ENCODE data around the gene DLGAP1. TPM values are rescaled to one million over a fixed set of nuclear protein-coding genes. Genes with fewer than 3 reads are reported as not detected.

DLGAP1 gene
- polyA plus RNA-seq, 1 donor from 2014 or later, result 4.5 TPM

DNA sequence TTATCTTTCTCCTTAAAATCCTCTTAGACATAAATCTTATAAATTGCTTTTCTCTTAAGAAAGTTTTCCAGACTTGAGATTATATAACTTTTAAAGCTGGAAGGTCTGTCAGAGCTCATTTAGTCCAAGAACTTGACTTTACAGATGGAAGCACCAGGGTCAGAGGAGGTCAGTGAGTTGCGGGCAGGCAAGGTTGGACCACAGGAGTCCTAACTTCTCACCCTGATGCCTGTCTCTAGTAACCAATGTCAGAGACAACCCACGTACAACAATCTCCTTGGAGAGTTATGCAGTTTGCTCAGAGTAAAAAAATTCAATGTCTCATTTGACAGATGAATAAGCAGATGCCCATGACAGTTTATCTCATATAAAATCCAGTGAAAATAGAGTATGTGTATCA, 203.9 kb downstream of the DLGAP1 start:
- TF ChIP-seq POLR2AphosphoS5 (IDR thresholded peaks at IDR 0.05) (no peak), MXI1 (conservative IDR thresholded peaks at IDR 0.05; ENCODE audit: poor library complexity, severe bottlenecking) (no peak), EZH2 (IDR thresholded peaks at IDR 0.05; ENCODE audit: borderline replicate concordance, insufficient read depth, low read length, poor library complexity, severe bottlenecking) (no peak), EP300 (conservative IDR thresholded peaks at IDR 0.05; ENCODE audit: poor library complexity, severe bottlenecking) (no peak), TAF1 (IDR thresholded peaks at IDR 0.05; ENCODE audit: low read depth) (no peak)
- Histone ChIP-seq H3K27me3 (ENCODE audit: insufficient read depth, low read depth, low read length) (no peaks in the 10 kb centered on the region), H3K27ac (ENCODE audit: low read length) (no peak overlapping the region)

DNA sequence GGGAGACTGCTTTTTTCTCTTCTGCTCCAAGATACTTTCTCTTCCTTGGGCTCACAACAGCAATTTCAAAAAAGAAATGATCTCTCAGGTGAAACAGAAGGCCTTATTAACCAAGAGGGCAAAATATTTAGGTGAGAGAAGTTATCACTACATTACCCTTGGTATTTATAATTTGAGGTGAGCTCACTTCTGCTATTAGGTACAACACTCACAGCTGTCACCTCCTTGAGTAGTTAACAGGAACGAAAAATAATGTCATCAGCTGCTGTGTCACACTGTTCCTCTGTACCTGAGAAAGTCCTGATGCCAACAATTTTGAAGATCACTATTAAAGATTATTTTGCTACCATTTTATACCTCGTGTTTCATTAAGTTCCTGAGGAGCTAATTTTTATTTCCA, 205.0 kb downstream of the DLGAP1 start:
- H2AFZ ChIP-seq (ENCODE audit: low read depth, low read length), result no peak overlapping the region
- TF ChIP-seq EZH2 (IDR thresholded peaks at IDR 0.05; ENCODE audit: borderline replicate concordance, insufficient read depth, low read length, poor library complexity, severe bottlenecking), result no peak
- no peak for TF ChIP-seq SMC3 (conservative IDR thresholded peaks at IDR 0.05; ENCODE audit: poor library complexity)
- no peak for TF ChIP-seq EP300 (conservative IDR thresholded peaks at IDR 0.05; ENCODE audit: poor library complexity, severe bottlenecking)
- TF ChIP-seq MXI1 (conservative IDR thresholded peaks at IDR 0.05; ENCODE audit: poor library complexity, severe bottlenecking), result no peak
- TF ChIP-seq, protein P1, sequence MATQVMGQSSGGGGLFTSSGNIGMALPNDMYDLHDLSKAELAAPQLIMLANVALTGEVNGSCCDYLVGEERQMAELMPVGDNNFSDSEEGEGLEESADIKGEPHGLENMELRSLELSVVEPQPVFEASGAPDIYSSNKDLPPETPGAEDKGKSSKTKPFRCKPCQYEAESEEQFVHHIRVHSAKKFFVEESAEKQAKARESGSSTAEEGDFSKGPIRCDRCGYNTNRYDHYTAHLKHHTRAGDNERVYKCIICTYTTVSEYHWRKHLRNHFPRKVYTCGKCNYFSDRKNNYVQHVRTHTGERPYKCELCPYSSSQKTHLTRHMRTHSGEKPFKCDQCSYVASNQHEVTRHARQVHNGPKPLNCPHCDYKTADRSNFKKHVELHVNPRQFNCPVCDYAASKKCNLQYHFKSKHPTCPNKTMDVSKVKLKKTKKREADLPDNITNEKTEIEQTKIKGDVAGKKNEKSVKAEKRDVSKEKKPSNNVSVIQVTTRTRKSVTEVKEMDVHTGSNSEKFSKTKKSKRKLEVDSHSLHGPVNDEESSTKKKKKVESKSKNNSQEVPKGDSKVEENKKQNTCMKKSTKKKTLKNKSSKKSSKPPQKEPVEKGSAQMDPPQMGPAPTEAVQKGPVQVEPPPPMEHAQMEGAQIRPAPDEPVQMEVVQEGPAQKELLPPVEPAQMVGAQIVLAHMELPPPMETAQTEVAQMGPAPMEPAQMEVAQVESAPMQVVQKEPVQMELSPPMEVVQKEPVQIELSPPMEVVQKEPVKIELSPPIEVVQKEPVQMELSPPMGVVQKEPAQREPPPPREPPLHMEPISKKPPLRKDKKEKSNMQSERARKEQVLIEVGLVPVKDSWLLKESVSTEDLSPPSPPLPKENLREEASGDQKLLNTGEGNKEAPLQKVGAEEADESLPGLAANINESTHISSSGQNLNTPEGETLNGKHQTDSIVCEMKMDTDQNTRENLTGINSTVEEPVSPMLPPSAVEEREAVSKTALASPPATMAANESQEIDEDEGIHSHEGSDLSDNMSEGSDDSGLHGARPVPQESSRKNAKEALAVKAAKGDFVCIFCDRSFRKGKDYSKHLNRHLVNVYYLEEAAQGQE (IDR thresholded peaks at IDR 0.05; ENCODE audit: borderline replicate concordance), result no peak
- H3K9ac ChIP-seq (ENCODE audit: low read length), result no peak overlapping the region
- no peaks in the 10 kb centered on the region for H3K27me3 ChIP-seq (ENCODE audit: insufficient read depth, low read depth, low read length)
- H3K9me2 ChIP-seq (ENCODE audit: insufficient read depth, low read length), result no peaks in the 10 kb centered on the region
- H3K4me2 ChIP-seq (ENCODE audit: low read length), result no peak overlapping the region
- H3K36me3 ChIP-seq (ENCODE audit: insufficient read depth, low read length), result no peaks in the 10 kb centered on the region
- no peak overlapping the region for H3K27ac ChIP-seq (ENCODE audit: low read length)
- H3F3A ChIP-seq (ENCODE audit: insufficient read depth, low read length, poor library complexity, severe bottlenecking), result no peaks in the 10 kb centered on the region
- H3K79me2 ChIP-seq (replicated peaks; ENCODE audit: insufficient read depth, low read length), result no peaks in the 10 kb centered on the region
- H3K4me3 ChIP-seq (ENCODE audit: low read length), result no peak overlapping the region
- no peaks in the 10 kb centered on the region for H3K9me3 ChIP-seq (ENCODE audit: low read length)
- no peaks in the 10 kb centered on the region for H4K20me1 ChIP-seq (ENCODE audit: insufficient read depth)

More for the DNA sequence above, 203.9 kb downstream of the DLGAP1 start:
- Histone ChIP-seq H3K36me3 (ENCODE audit: insufficient read depth, low read length) (no peaks in the 10 kb centered on the region), H3K79me2 (replicated peaks; ENCODE audit: insufficient read depth, low read length) (no peaks in the 10 kb centered on the region), H3F3A (ENCODE audit: insufficient read depth, low read length, poor library complexity, severe bottlenecking) (no peaks in the 10 kb centered on the region), H4K20me1 (ENCODE audit: insufficient read depth) (no peaks in the 10 kb centered on the region), H3K4me2 (ENCODE audit: low read length) (no peak overlapping the region), H3K9me2 (ENCODE audit: insufficient read depth, low read length) (no peaks in the 10 kb centered on the region), H3K4me3 (ENCODE audit: low read length) (no peak overlapping the region), H2AFZ (ENCODE audit: low read depth, low read length) (no peak overlapping the region), H3K9me3 (ENCODE audit: low read length) (no peaks in the 10 kb centered on the region), H3K9ac (ENCODE audit: low read length) (no peak overlapping the region)

DNA sequence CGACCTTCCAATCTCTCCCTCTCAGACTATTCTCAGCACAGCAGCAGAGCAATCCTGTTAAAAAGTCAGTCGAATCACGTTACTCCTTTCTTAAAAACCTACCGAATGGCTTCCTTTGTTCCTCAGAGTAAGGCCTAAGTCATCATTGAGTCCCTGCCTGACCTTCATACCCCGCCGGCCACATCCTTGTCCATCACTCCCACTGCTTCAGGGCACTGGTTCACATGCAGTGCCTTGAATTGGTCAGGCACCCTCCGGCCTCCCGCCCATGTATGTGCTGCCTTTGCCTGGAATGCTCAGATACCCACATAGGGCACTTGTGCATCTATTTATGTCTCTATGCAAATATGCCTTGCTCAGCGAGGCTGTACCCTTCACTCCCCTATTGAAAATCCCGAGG, 206.4 kb downstream of the DLGAP1 start:
- no peaks in the 10 kb centered on the region for H3K79me2 ChIP-seq (replicated peaks; ENCODE audit: insufficient read depth, low read length)
- TF ChIP-seq SMC3 (conservative IDR thresholded peaks at IDR 0.05; ENCODE audit: poor library complexity) (no peak), EP300 (conservative IDR thresholded peaks at IDR 0.05; ENCODE audit: poor library complexity, severe bottlenecking) (no peak), TAF1 (IDR thresholded peaks at IDR 0.05; ENCODE audit: low read depth) (no peak), MXI1 (conservative IDR thresholded peaks at IDR 0.05; ENCODE audit: poor library complexity, severe bottlenecking) (no peak), EZH2 (IDR thresholded peaks at IDR 0.05; ENCODE audit: borderline replicate concordance, insufficient read depth, low read length, poor library complexity, severe bottlenecking) (no peak), POLR2AphosphoS5 (IDR thresholded peaks at IDR 0.05) (no peak), RAD21 (conservative IDR thresholded peaks at IDR 0.05) (no peak)
- TF ChIP-seq, protein P2, sequence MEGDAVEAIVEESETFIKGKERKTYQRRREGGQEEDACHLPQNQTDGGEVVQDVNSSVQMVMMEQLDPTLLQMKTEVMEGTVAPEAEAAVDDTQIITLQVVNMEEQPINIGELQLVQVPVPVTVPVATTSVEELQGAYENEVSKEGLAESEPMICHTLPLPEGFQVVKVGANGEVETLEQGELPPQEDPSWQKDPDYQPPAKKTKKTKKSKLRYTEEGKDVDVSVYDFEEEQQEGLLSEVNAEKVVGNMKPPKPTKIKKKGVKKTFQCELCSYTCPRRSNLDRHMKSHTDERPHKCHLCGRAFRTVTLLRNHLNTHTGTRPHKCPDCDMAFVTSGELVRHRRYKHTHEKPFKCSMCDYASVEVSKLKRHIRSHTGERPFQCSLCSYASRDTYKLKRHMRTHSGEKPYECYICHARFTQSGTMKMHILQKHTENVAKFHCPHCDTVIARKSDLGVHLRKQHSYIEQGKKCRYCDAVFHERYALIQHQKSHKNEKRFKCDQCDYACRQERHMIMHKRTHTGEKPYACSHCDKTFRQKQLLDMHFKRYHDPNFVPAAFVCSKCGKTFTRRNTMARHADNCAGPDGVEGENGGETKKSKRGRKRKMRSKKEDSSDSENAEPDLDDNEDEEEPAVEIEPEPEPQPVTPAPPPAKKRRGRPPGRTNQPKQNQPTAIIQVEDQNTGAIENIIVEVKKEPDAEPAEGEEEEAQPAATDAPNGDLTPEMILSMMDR (IDR thresholded peaks at IDR 0.05; ENCODE audit: poor library complexity, severe bottlenecking), result no peak
- TF ChIP-seq, protein P1 (IDR thresholded peaks at IDR 0.05; ENCODE audit: borderline replicate concordance), result no peak
- H3K27ac ChIP-seq (ENCODE audit: low read length), result no peak overlapping the region
- no peaks in the 10 kb centered on the region for H3K36me3 ChIP-seq (ENCODE audit: insufficient read depth, low read length)
- H3K4me2 ChIP-seq (ENCODE audit: low read length), result no peak overlapping the region
- no peaks in the 10 kb centered on the region for H3F3A ChIP-seq (ENCODE audit: insufficient read depth, low read length, poor library complexity, severe bottlenecking)
- no peaks in the 10 kb centered on the region for H4K20me1 ChIP-seq (ENCODE audit: insufficient read depth)
- no peak overlapping the region for H3K4me3 ChIP-seq (ENCODE audit: low read length)
- no peak overlapping the region for H2AFZ ChIP-seq (ENCODE audit: low read depth, low read length)
- H3K27me3 ChIP-seq (ENCODE audit: insufficient read depth, low read depth, low read length), result no peaks in the 10 kb centered on the region
- H3K9me2 ChIP-seq (ENCODE audit: insufficient read depth, low read length), result no peaks in the 10 kb centered on the region
- no peaks in the 10 kb centered on the region for H3K9me3 ChIP-seq (ENCODE audit: low read length)
- H3K9ac ChIP-seq (ENCODE audit: low read length), result no peak overlapping the region

Measured in neural cell (in vitro differentiated cells).